ENCODE results near the gene PLCG1.

PLCG1 gene

GRCh38 chr20:41168281-41169161 is 31.2 kb downstream of the PLCG1 start:
- DNase-seq, result peak; percentile 14

- DNase-seq, result peak; percentile 13
These were observed 31.9 kb downstream of the PLCG1 start for GRCh38 chr20:41169162-41169690.

- peak; percentile 16 for DNase-seq
These were observed 32.5 kb downstream of the PLCG1 start for GRCh38 chr20:41169791-41170351.

- peak; percentile 15 for DNase-seq
These were observed 33.2 kb downstream of the PLCG1 start for GRCh38 chr20:41170386-41171105.

GRCh38 chr20:41171736-41172295 is 34.5 kb downstream of the PLCG1 start:
- DNase-seq, result peak; percentile 13

GRCh38 chr20:41172296-41173140 is 35.2 kb downstream of the PLCG1 start:
- DNase-seq, result peak; percentile 22

- DNase-seq, result peak; percentile 77
These were observed 35.9 kb downstream of the PLCG1 start for GRCh38 chr20:41173161-41173721.

GRCh38 chr20:41173791-41174341 is 36.5 kb downstream of the PLCG1 start:
- peak; percentile 8 for DNase-seq

GRCh38 chr20:41174373-41174772 is 37.0 kb downstream of the PLCG1 start:
- peak; percentile 14 for DNase-seq

GRCh38 chr20:41174782-41175181 is 37.4 kb downstream of the PLCG1 start:
- no peak for DNase-seq

GRCh38 chr20:41175201-41175651 is 37.9 kb downstream of the PLCG1 start:
- no peak for DNase-seq

GRCh38 chr20:41175727-41176330 is 38.5 kb downstream of the PLCG1 start:
- DNase-seq, result no peak

GRCh38 chr20:41176711-41177552 is 39.6 kb downstream of the PLCG1 start:
- no peak for DNase-seq

- DNase-seq, result no peak
These were observed 40.3 kb downstream of the PLCG1 start for GRCh38 chr20:41177636-41178035.

GRCh38 chr20:41178495-41178894 is 41.2 kb downstream of the PLCG1 start:
- DNase-seq, result no peak

GRCh38 chr20:41178904-41179432 is 41.6 kb downstream of the PLCG1 start:
- DNase-seq, result no peak

GRCh38 chr20:41179961-41180360 is 42.6 kb downstream of the PLCG1 start:
- no peak for DNase-seq

GRCh38 chr20:41180599-41181333 is 43.4 kb downstream of the PLCG1 start:
- no peak for DNase-seq

- no peak for DNase-seq
These were observed 44.2 kb downstream of the PLCG1 start for GRCh38 chr20:41181567-41181966.
